ENCODE results near the gene DIS3L. TPM values are rescaled to one million over a fixed set of nuclear protein-coding genes. Genes with fewer than 3 reads are reported as not detected.
"Not testable (repeated sequence)": the region's sequence is repeated elsewhere in the genome, so short reads cannot be mapped to it uniquely, and the experiment has no call there.

DIS3L gene
- 26.2 TPM for total RNA-seq

DNA sequence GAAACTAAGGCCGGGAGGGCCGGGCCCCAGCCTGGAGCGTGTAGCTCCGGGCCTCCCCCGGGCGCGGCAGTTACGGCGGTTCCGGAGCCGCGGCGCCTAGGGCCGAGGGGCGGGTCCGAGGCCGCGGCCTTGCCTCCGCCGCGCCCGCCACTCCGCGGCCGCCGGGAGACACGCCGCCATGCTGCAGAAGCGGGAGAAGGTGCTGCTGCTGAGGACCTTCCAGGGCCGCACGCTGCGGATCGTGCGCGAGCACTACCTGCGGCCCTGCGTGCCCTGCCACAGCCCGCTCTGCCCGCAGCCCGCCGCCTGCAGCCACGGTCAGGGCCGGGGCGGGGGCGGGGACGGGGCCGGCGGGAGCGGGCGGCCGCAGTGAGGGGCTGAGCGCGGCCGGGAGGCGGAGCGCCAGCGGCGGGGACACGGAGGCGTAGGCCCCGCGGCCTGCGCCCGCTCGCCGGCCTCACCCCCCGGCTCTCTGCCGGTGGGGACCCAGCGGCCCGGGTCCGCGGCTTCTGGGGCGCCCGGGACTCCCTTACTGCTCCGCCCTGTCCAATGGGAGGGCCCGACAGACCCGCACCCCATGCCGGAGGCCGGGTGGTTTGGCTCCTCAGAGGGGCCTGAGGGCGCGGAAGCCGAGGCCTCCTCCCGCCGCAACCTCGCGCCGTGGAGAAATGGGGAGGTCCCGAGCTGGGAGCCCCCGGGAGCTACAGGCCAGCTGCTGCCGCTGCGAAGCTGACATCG lies at the start of gene DIS3L:
DIS3L (plus strand) TSS at position 150 of the 738 bp plus-strand sequence; CDS start at position 179, 29 bp downstream.
- Histone ChIP-seq H3K4me3 (ENCODE audit: low read length) (peak within 1 kb of the TSS; percentile 54), H3K9me3 (ENCODE audit: low read depth, low read length) (no peaks in the 10 kb centered on the region), H3K27me3 (ENCODE audit: insufficient read depth, low read length) (no peaks in the 10 kb centered on the region), H3K4me1 (ENCODE audit: insufficient read depth, low read length) (peaks cover 31% of the 10 kb centered on the region)

DNA sequence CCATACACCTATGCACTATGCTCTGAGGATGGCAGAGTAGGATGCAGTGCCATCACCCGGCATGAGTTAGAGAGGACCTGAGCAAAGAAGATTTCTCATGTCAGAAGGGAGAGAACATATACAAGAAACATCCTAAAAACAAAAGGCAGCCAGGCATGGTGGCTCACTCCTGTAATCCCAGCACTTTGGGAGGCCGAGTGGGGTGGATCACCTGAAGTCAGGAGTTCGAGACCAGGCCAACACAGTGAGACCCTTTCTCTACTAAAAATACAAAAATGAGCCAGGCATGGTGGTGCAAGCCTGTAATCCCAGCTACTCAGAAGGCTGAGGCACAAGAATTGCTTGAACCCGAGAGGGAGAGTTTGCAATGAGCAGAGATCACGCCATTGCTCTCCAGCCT lies 47.5 kb upstream of the DIS3L start:
- not testable (repeated sequence) for H3K4me3 ChIP-seq (ENCODE audit: low read length); H3K4me1 ChIP-seq (ENCODE audit: insufficient read depth, low read length); H3K9me3 ChIP-seq (ENCODE audit: low read depth, low read length)
- peaks cover 15% of the 10 kb centered on the region for H3K27me3 ChIP-seq (ENCODE audit: insufficient read depth, low read length)

DNA sequence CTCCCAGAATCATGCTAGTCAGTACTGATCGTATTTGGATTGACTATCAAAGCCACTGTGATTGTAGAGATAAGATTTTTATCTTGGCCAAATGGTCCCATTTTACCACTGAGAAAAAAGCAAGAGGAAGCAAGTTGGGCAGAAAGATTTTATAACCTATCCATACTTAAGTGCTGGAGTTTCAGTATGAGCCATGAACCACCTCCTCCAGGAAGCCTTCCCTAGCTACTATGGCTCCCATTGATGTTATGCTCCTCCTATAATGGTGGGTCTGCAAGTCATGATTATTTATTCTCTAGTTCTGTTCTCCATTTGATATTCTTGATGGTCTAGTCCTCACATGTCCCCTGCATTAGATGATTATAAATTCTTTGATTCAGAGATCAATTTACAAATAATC lies 46.4 kb upstream of the DIS3L start:
- no peaks in the 10 kb centered on the region for H3K9me3 ChIP-seq (ENCODE audit: low read depth, low read length)
- H3K4me3 ChIP-seq (ENCODE audit: low read length), result no peak overlapping the region
- peaks cover 4% of the 10 kb centered on the region for H3K4me1 ChIP-seq (ENCODE audit: insufficient read depth, low read length)
- H3K27me3 ChIP-seq (ENCODE audit: insufficient read depth, low read length), result peaks cover 25% of the 10 kb centered on the region

DNA sequence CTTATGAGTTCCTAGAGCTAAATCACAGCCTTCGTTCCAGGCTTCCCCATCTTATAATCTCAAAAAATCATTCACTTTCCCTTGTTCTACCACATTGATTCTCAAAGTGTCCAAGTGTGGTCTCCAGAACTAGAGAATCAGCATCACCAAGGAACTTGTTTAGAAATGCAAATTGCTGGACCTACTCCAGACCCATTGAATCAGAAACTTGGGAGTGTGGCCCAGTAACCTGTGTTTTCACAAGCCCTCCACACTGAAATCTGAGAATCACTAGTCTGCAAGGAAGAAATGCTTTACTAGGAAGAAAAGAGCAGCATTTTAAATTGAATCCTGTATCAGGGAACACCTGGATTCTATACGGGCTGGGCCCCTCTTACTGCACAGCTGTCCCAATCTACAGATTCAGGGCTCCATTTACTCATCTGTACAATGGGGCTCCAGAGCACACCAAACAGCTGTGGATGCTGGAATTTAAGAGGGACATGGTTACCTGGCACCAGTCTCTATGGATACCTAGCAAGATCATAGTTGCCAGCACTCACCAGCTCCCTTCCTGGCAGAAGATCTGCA lies 43.7 kb upstream of the DIS3L start:
- no peak overlapping the region for H3K4me3 ChIP-seq (ENCODE audit: low read length)
- H3K4me1 ChIP-seq (ENCODE audit: insufficient read depth, low read length), result peaks cover 26% of the 10 kb centered on the region
- peaks cover 46% of the 10 kb centered on the region for H3K27me3 ChIP-seq (ENCODE audit: insufficient read depth, low read length)
- H3K9me3 ChIP-seq (ENCODE audit: low read depth, low read length), result no peaks in the 10 kb centered on the region

DNA sequence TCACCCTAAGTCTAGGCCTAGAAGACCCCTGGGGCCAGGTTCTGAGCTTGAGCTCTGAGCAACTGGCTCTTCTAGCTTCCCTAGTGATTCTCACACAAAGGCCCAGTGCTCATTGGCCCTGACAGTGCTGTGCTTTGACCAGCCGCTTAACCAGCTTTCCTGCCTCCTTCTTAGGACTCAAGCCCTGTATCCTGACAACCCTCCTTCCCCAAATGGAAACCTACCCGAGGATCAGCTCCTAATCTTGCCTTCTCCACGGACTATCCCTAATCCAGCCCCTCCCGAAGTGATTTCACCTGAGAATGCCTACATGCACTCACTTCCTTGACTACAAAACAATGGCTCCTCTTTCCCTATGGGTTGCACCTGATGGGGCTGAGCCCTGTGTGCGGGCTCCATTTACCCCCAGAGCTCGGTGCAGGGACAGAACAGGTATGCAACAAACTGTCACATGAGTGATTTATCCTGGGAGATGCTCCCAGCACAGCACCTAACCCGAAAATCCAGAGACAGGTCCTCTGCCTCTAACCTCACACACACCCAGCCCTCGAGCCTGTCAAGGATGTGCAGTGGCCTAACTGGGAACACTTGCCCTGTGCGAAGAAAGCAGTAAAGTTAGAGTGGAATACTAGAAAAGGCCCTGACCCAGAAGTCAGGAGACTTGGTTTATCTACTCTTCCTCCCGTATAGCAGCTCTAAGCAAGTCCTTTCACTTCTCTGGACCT lies 42.1 kb upstream of the DIS3L start:
- Histone ChIP-seq H3K27me3 (ENCODE audit: insufficient read depth, low read length) (peaks cover 61% of the 10 kb centered on the region), H3K9me3 (ENCODE audit: low read depth, low read length) (no peaks in the 10 kb centered on the region), H3K4me3 (ENCODE audit: low read length) (no peak overlapping the region), H3K4me1 (ENCODE audit: insufficient read depth, low read length) (peaks cover 26% of the 10 kb centered on the region)

DNA sequence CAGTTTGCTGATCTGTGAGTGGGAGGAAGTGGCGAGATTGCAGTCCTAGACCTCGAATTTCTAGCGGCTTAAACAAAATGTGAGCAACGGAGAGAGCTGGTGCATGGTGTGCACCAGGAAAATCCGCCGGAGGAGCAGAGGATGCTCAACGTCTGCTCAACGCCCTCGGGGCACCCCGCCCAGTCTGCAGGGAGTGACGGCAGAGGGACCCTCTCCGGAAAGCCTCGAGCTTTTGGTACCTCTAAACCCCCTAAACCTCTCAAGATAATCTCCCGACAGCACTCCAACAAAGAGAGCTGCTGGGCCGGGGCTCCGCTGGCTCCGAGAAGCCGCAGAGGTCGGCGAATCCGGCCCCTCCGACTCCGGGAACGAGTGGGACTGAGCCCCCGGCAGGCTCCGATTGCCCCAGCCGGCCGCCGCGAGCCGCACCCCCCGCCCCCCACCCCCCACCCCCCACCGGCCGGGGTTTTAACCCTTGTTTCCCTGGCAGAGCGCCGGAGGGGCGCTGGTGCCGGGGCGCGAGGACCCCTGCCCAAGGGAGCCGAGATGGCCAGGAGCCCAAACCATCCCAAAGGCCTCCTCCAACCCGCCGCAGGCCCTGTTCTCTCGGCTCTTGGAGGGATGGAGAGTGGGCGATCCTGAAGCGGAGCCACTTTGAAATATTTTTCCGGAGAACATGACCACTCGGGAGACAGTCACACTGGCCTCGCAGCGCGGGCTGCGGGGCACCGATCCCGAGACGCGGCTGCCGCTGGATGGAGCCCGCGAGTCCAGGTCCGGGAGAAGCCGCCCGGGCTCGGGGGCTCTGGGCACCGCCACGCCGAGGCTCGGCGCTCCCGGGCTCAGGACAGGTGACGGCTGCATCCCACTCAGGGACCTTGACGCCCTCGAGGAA lies 41.3 kb upstream of the DIS3L start:
- no peaks in the 10 kb centered on the region for H3K9me3 ChIP-seq (ENCODE audit: low read depth, low read length)
- peak overlapping the region; percentile 28 for H3K4me3 ChIP-seq (ENCODE audit: low read length)
- peaks cover 26% of the 10 kb centered on the region for H3K4me1 ChIP-seq (ENCODE audit: insufficient read depth, low read length)
- H3K27me3 ChIP-seq (ENCODE audit: insufficient read depth, low read length), result peaks cover 69% of the 10 kb centered on the region

DNA sequence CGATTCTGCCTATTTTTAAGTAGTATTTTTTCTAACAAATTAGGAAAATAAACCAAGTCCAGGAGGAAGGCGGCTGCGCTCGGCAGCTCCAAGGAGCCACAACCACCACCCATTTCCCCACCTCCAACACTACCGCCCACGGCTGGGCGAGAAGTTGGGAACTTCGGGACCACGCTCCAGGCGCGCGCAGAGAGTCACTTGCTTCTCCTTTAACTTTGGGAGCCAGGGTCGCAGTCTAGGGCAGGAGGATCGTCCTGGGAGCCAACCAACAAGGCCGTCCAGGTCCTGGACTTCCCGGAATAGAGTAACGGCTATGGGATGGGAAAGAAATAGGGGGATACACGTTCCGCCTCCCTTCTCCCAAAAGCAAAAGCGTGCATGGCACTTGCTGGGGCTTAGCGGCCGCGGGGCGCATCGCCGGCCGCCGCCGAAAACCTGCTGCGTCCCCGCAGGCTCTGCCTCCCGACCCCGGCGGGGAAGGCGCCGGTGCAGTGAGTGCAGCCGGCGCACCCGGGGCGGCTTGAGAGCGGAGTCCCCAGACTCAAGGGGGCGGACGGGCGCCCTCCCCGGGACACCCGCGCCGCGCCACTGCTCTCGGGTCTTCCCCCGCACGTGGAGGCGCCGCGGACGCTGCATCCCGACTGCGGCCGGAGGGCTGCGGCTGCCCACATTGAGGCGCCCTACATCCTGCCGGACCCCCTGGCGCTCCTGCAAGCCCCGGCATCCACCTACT lies 40.5 kb upstream of the DIS3L start:
- peak overlapping the region; percentile 28 for H3K4me3 ChIP-seq (ENCODE audit: low read length)
- peaks cover 26% of the 10 kb centered on the region for H3K4me1 ChIP-seq (ENCODE audit: insufficient read depth, low read length)
- H3K9me3 ChIP-seq (ENCODE audit: low read depth, low read length), result no peaks in the 10 kb centered on the region
- H3K27me3 ChIP-seq (ENCODE audit: insufficient read depth, low read length), result peaks cover 77% of the 10 kb centered on the region

DNA sequence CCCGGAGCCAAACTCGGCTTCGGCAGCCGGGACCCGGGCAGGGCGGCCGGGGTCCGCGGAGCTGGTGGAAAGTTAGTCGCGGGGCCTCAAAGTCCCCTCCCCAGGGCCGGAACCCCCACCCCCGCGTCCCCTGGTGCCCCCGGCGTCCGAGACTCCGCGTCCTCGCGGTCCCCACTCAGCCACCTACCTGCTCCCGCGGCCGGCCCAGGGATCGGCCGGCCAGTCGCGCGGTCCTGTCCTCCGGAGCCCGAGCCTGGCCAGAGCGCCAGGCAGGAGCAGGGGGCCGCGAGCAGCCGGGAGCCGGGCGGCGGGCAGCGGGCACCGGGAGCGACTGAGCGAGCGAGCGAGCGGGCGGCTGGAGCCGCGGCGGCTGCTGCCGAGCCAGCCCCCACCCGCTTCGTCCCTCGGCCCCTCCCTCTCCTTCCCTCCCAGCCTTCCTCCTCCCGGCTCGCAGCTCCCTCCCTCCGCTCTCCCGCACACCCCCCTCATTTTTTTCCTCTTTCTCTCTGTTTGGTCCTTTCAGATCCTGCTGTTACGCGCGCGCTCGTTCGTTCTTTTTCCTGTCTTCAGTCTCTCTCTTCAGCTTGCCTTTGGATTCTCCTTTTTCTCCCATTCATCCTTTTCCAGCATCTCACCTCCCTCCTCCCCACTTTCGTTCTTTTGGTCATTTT lies 39.8 kb upstream of the DIS3L start, which contains the start of gene MEGF11:
MEGF11 (minus strand) TSS at position 333 of the 671 bp plus-strand sequence. CDS start 125,347 bp downstream, outside the sequence.
- H3K27me3 ChIP-seq (ENCODE audit: insufficient read depth, low read length), result peaks cover 81% of the 10 kb centered on the region
- peak within 1 kb of the TSS; percentile 28 for H3K4me3 ChIP-seq (ENCODE audit: low read length)
- peaks cover 26% of the 10 kb centered on the region for H3K4me1 ChIP-seq (ENCODE audit: insufficient read depth, low read length)
- no peaks in the 10 kb centered on the region for H3K9me3 ChIP-seq (ENCODE audit: low read depth, low read length)

DNA sequence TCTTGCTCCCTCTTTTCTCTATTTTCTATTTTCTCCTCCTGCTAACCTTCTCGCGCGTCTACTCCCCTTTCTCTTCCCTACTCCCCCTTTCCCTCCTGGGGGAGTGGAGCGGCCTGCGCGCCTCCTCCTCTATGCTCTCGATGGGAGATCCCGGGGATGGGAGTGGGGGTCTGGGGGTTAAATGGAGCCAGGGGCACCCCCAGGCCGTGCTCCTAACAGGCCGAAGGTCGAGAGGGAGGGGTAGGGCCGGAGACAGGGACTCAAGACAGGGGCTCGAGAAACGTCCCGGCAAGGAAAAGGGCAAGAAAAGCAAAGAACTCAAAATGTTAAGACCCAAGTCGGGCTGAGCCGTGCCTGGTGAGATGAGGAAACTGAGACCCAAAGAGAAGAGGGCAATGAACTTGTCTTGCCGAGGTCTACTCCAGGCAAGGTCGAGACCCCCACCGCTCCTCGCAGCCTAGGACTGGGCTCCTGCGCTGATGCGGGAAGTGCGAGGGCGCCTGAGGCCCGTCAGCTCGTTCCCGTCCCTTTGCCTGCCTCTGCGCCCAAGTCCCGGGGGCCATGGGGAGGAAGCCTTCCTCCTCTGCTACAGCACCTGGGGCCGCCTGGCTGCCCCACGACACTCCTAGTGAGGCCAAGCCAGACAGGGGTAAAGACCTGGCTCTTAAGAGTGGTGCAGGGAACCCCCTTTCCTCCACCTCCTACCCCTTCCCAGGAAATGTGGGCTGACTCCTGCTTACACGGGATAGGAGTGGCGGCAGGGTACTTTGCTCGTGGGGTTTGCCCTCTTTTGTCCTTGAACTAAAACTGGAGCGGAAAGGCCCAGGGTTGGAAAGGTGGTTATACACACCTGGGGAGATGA lies 39.0 kb upstream of the DIS3L start:
- H3K4me3 ChIP-seq (ENCODE audit: low read length), result no peak overlapping the region
- peaks cover 78% of the 10 kb centered on the region for H3K27me3 ChIP-seq (ENCODE audit: insufficient read depth, low read length)
- H3K9me3 ChIP-seq (ENCODE audit: low read depth, low read length), result no peaks in the 10 kb centered on the region

DNA sequence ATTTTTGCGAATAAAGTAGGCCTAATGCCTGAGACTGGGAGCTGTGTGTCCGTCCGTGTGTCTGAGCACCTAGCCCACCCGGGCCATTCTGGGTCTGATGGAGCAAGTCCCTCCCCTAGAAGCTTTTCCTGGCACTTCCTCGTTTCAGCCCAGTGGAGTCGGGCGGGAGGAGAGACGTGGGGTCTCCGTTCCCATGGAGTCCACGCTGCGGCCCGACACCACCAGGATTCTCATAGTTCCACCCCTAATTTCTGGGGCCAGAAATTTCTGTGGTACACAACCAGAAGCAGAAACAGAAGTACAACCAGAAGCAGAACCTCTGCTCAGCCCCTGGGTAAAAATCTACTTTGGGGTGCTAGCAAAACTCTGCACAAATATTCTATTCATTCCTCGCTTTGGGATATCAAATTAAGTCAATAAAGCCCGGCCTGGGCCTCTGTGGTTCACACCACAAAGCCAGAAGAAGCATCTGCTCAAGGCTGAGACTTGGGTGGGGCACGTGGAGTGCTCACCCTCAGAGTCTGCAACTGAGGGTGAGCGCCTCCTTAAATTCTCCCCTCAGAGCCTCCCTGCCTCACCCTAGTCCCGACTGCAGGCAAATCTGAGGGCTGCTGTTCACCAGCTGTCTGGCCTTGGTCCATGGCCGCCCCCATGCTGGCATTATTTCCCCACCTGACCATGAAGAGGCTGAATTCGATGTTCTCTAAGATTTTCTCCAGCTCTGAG lies 38.3 kb upstream of the DIS3L start:
- H3K4me3 ChIP-seq (ENCODE audit: low read length), result no peak overlapping the region
- no peaks in the 10 kb centered on the region for H3K9me3 ChIP-seq (ENCODE audit: low read depth, low read length)
- peaks cover 26% of the 10 kb centered on the region for H3K4me1 ChIP-seq (ENCODE audit: insufficient read depth, low read length)
- peaks cover 74% of the 10 kb centered on the region for H3K27me3 ChIP-seq (ENCODE audit: insufficient read depth, low read length)

More for the DNA sequence above, 39.0 kb upstream of the DIS3L start:
- peaks cover 26% of the 10 kb centered on the region for H3K4me1 ChIP-seq (ENCODE audit: insufficient read depth, low read length)

DNA sequence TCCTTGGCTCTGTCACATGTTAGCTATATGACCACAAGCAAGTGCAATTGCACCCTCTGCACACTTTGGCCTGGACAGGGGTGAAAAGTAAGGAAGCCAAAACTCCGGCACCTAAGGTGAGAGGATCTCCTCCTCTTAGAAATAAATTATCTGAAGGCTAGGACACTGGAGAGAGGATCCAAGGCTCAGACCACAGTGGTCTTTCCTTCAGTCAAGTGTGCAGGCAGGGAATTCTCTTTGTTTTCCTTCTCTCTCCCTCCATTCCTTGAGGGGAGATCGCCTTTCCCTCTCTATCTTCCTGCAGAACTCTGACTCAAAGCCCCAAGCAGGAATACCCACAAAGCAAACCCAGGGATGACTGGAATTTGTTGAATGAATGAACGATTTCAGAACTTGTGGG lies 36.7 kb upstream of the DIS3L start:
- Histone ChIP-seq H3K9me3 (ENCODE audit: low read depth, low read length) (no peaks in the 10 kb centered on the region), H3K4me1 (ENCODE audit: insufficient read depth, low read length) (peaks cover 24% of the 10 kb centered on the region), H3K4me3 (ENCODE audit: low read length) (no peak overlapping the region), H3K27me3 (ENCODE audit: insufficient read depth, low read length) (peaks cover 65% of the 10 kb centered on the region)

DNA sequence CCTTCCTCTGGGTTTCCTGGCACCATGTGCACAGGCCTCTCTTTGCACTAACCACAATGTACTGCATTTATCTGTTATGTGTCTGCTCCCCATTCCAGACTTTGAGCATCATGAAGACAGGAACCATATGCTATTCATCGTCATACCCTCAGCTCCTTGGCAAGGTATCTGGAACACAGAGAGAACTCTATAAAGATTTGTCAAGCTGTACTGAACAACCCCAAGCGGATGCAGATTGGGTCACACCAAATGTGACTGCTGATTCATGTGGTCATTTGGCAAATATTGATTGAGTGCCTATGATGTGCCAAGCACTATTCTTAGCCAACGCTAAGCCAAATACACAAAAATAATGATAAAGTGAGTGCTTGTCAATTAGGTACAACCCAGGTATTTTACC lies 32.3 kb upstream of the DIS3L start:
- no peaks in the 10 kb centered on the region for H3K9me3 ChIP-seq (ENCODE audit: low read depth, low read length)
- H3K4me1 ChIP-seq (ENCODE audit: insufficient read depth, low read length), result no peaks in the 10 kb centered on the region
- H3K27me3 ChIP-seq (ENCODE audit: insufficient read depth, low read length), result peaks cover 33% of the 10 kb centered on the region
- H3K4me3 ChIP-seq (ENCODE audit: low read length), result no peak overlapping the region
